Iris pigment epithelial cell (primary cell): ENCODE measurements around the gene C8A.
A peak's percentile ranks its signal among the peaks of the same experiment; 100 is the strongest.

Experiments
- DNase-seq: peaks from one replicate; pipeline ENCODE4 v3.0.0-alpha.2; 2011; ENCODE audit warnings: low read depth

Gene C8A

DNA sequence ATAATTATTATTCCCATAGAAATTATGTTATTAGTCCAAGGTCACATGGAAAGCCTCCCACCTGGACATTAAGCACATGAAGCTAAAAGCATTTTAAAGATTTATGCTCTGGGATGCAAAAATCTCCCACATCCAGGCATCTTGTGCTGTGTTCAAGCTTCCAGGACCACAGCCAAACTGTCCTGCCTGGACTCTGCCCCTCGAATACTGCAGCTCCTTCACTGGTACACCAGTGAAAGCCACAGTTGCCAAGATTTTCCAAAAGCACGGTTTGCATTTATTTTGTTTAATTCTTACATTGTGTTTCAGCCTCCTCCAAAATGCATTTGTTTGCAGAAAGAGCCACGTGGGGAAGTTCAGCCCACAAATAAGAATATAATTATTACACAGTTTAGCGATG is 72.6 kb downstream of the C8A start:
- no peak for DNase-seq

GRCh38 chr1:56927986-56928385 is 73.4 kb downstream of the C8A start:
- DNase-seq = no peak

DNA sequence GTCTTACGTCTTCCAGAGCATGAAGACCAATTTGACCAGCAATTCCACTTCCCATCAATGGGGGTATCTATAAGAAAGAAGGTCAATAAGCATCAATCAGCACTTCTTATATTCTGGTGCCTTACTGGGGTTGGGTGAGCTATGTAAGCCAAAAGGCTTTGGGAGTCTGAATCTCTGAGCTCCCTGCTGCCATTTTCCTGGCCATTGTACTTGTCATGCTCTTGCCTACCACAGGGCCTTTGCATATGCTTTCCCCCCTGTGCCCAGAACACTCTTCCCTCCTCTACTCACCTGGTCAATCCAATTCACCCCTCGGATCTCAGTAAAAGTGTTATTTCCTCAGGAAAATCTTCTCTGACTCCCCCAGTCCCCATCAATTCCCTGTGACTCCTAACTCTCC is 74.9 kb downstream of the C8A start:
- DNase-seq = no peak

DNA sequence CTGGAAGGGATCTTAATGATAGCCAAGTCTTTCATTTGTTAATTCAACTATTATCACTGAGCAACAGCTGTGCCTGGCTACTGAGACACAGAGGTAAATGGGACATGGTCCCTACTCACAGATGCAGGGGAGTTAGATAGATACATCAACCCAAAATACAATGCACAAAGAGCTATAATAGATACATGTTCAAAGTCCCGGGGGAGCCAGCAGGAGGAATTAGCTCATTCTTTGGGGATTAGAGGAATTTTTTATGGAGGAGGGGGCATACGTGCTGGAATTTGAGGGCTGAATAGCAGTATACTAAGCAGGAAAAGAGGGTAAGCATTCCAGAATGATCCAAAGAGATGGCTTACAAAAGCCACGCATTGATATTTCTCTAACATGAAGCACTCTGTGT is 76.6 kb downstream of the C8A start:
- no peak for DNase-seq

DNA sequence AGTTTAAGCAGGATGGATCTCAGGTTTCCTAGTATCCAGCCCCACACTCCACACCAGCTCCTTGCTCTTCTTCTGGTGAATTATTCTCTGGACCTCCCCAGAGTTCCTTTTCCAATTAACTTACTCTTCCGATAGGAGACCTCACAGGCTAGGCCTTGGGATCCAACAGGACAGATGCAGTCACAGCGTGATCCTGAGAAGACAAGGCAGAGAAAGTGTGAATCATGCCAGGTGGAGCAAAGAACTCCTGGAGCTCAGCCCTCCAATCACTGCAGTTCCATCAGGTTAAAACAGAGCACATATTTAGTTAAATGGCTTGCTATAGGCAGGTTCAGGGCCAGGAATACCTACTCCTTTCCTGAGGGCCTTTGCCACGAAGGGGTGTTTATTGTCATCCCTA is 77.1 kb downstream of the C8A start:
- no peak for DNase-seq

DNA sequence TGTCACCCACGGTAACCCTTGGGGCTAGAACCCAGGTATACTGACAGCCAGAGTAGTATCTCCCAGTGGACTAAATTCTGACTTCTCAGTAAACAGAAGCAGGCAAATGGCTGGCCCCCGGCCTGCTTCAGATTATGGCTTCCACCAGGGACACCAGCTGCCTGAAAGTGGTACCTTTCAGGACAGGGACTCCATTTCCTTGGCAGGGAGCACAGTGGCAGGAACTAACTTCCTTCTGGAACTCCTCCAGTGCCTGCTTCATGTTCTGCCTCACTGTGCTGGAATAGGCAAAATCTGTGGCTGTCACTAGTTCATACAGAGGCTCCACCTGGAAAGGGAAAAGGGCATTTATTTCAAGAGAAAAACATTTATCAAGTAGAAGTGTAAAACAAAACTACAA is 78.6 kb downstream of the C8A start:
- no peak for DNase-seq

GRCh38 chr1:56933606-56934005 is 79.0 kb downstream of the C8A start:
- no peak for DNase-seq

- DNase-seq = no peak
Observed at GRCh38 chr1:56934430-56935060, 79.9 kb downstream of the C8A start.

GRCh38 chr1:56938646-56939045 is 84.0 kb downstream of the C8A start:
- DNase-seq = no peak

GRCh38 chr1:56939209-56939608 is 84.6 kb downstream of the C8A start:
- no peak for DNase-seq

DNA sequence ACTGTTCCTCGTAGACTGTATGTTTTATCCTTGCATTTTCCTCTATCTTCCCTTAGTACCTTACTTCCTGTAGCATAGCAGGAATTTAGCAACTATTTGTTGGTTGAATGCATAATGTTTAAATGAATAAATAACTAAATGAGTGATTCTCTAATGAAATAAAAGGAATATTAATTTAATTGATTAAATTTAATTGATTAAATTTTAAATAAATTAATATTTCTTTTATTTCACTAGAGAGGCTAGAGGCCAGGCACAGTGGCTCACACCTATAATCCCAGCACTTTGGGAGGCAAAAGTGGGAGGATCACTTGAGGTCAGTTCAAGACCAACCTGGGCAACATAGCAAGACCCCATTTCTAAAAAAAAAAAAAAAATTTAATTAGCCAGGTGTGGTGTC is 85.4 kb downstream of the C8A start:
- no peak for DNase-seq

DNA sequence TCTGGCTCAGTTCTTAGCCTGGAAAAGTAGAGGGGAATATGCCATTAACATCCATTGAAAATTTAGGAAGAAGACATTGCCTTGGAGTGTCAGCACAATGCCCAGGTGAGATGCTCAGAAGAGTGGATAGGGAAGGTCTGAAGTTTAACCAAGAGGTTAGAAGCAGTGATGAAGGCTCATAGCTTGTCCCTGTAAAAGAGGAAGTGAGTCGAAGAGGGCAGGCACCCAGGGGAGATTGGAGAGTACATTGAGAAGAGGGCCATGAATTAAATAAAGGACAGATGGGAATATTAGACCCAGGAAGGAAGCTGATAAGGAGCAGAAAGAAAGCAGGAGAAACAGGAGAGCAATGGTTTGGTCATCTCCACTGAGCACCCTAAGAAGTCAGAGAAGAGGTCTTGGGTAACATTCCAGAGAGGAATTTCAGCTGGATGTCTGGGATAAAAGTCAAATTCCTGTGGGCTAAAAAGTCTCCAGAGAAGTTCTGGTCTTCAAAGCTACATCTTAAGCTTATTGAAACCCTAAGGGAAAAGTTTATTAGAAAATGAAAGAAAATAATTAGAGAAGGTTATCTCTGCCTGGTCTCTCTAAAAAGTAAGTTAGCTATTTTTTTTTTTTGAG is 93.9 kb downstream of the C8A start:
- no peak for DNase-seq

- DNase-seq = no peak
Observed at GRCh38 chr1:56952501-56952900, 97.9 kb downstream of the C8A start.

GRCh38 chr1:56953386-56953785 is 98.8 kb downstream of the C8A start:
- no peak for DNase-seq

GRCh38 chr1:56954664-56955063 is 100.1 kb downstream of the C8A start:
- DNase-seq = no peak

DNA sequence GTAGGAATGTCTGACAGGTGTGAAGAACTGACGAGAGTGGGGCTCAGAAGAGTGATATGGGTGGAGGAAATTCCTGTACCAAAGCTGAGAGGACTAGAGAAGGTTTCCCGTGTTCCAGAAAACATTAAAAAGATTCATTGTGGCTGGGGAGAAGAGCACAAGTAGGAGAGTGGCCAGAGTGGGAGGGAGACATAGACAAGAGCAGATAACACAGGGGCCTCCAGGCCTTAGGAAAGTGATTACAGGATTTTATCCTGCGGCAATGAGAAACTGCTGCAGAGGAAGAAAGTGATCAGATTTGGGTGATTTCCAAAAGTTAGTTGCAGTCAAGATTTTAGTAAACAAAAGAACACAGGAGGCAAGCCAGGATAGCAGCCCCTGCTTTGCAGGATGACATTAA is 103.3 kb downstream of the C8A start:
- no peak for DNase-seq

GRCh38 chr1:56958526-56958925 is 103.9 kb downstream of the C8A start:
- peak; percentile 50 for DNase-seq

DNA sequence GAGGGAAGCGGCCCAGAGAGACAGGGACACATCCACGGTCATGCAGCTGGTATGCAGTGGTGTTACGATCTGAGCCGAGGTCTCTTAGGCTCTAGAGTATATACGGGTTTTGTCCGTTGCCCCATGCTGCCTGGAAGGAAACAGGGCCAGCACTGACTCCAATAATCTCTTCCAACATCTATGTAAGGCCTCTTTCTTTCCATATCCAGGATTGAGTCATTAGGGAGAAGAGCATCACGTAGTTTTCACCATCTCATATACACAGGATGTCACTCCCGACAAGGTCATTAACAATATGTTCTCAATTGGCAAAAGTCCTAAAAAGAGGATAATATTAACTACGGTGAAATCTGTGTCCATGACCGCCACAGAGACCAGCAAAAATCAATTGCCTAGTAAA is 106.8 kb downstream of the C8A start:
- DNase-seq = no peak

DNA sequence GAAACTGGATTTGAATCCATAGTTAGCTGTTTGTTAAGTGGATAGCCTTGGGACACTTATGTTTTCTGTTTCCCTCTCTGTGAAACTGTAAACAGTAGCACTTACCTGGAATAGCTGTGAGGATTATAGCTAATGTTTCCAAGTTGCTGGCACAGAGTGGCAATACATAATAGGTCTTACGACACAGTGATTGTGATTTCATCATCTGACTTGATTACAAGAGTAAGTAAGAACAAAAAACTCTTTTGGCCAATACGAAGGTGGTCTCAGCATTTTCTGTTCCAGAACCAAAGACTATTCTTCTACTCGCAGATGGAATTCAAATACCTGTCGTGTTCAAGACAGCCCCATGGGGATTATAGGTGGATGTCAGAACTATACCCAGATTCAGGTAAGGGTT is 109.1 kb downstream of the C8A start:
- no peak for DNase-seq

GRCh38 chr1:56964349-56965017 is 109.9 kb downstream of the C8A start:
- no peak for DNase-seq

GRCh38 chr1:56965191-56965590 is 110.6 kb downstream of the C8A start:
- no peak for DNase-seq

DNA sequence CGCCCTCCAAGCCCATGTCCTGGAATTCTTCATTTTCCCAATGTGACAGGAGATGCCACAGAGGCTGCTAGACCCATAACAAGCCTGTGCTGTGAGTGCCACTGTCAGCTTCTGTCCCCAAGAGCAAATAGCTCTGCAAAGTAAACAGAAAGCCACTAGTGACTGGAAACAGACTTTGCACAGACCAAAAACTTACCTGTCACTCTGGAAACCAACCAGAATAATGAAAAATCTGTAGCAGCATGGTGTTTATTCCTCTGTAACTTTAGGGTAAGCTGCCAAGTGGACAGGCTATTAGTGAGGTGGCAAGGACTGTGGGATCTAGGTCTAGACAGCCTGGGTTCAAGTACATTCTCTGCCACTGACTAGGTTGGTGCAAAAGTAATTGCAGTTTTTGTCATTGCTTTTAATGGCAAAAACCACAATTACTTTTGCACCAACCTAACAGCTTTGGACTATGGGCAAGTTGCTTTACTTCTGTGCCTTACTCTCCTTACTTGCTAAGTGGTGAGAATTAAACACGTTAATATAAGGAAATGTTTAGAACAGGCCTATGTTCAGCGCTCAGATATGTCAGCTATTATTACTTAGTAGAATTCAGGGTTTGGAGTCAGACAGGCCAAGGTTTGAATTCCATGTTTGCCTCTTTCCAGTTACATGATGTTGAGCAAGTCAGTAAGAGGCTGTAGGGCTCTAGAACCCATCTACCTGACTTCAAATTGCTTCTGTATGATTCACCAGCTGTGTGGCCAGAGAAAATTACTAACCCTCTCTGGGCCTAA is 111.5 kb downstream of the C8A start, which contains the start of gene C8B:
TSS of gene C8B (minus strand) at position 100 of the 782 bp plus-strand sequence. CDS start at position 33, 67 bp downstream.
- no peak for DNase-seq

GRCh38 chr1:56966698-56966999 is 112.1 kb downstream of the C8A start:
- no peak for DNase-seq
